SU-DHL-6 (cell line): ENCODE data around the gene AQP9.

Source experiments
- EZH2phosphoT487 ChIP-seq: fragments of 200-600 bp; sonication (generic), shearing (Covaris generic); conservative IDR thresholded peaks from 2 replicates; pipeline ENCODE4 v1.6.1; 2018; ENCODE audit warnings: mild to moderate bottlenecking, antibody characterized with exemption, low read length, moderate library complexity, mixed read lengths
- TF ChIP-seq, protein P1 (sequence below): fragments of 200-600 bp; sonication (generic); IDR thresholded peaks from one replicate; pipeline ENCODE4 v1.5.1; 2017; ENCODE audit warnings: antibody characterized with exemption, mild to moderate bottlenecking, low read length, moderate library complexity; ENCODE audit not compliant: insufficient read depth, poor library complexity, severe bottlenecking

DNA sequence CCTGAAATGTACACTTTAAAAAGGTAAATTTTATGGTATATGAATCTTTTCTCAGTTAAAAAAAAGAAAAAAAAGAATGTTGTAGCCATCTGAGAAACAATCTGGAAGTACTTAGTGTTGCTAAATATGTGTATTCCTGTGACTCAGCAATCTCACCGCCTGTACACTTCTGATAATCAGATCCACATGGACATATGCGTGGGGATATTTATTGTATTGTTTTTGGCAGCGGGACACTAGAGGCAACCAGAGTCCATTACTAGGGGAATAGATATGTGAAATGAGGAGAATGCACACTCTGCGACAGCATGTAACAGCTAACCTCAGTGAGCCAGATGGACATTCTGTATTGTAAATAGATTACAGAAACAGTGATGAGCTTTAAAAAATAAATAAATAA lies 65.4 kb downstream of the AQP9 start:
- TF ChIP-seq, protein P1, sequence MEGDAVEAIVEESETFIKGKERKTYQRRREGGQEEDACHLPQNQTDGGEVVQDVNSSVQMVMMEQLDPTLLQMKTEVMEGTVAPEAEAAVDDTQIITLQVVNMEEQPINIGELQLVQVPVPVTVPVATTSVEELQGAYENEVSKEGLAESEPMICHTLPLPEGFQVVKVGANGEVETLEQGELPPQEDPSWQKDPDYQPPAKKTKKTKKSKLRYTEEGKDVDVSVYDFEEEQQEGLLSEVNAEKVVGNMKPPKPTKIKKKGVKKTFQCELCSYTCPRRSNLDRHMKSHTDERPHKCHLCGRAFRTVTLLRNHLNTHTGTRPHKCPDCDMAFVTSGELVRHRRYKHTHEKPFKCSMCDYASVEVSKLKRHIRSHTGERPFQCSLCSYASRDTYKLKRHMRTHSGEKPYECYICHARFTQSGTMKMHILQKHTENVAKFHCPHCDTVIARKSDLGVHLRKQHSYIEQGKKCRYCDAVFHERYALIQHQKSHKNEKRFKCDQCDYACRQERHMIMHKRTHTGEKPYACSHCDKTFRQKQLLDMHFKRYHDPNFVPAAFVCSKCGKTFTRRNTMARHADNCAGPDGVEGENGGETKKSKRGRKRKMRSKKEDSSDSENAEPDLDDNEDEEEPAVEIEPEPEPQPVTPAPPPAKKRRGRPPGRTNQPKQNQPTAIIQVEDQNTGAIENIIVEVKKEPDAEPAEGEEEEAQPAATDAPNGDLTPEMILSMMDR, result no peak
- TF ChIP-seq EZH2phosphoT487, result no peak
